Measurements from ENCODE around the gene GRK5. TPM values are rescaled to one million over a fixed set of nuclear protein-coding genes. Genes with fewer than 3 reads are reported as not detected.

GRK5 gene
- total RNA-seq, 1 experiment from 2014 or later = 4.8 TPM

DNA sequence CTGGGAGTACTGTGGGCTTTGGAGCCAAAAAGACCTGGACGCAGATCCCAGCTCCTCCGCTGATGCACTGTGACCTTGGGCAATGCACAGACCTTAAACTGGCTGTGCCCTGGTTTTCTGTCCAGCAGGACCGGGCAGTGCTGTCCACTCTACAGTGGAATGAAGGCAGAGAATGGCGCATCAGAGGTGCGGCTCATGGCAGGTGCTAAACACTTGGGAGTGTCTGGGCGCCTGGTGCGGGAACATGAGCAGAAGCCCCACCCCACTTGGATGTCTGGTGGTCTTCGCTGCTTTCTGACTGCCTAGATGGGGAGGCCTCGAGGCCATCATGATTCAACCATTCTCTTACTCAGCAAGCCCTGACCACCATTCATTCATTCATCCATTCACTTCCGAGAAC, 153.7 kb downstream of the GRK5 start:
- no peak overlapping the region for H3K4me2 ChIP-seq
- no peaks in the 10 kb centered on the region for H3K9me2 ChIP-seq (ENCODE audit: insufficient read depth)
- POLR2A ChIA-PET (ENCODE audit: unreplicated experiment) = no interaction called here
- H3K79me2 ChIP-seq (ENCODE audit: low read depth) = no peaks in the 10 kb centered on the region
- no peak overlapping the region for H2AFZ ChIP-seq
- H3K27ac ChIP-seq = no peak overlapping the region
- H4K20me1 ChIP-seq (ENCODE audit: insufficient read depth) = no peaks in the 10 kb centered on the region
- H3K27me3 ChIP-seq (ENCODE audit: insufficient read depth, low read depth) = no peaks in the 10 kb centered on the region
- H3K4me3 ChIP-seq = no peak overlapping the region
- TF ChIP-seq EZH2 (IDR thresholded peaks at IDR 0.05; ENCODE audit: low read depth) = no peak
- TF ChIP-seq, protein P1, sequence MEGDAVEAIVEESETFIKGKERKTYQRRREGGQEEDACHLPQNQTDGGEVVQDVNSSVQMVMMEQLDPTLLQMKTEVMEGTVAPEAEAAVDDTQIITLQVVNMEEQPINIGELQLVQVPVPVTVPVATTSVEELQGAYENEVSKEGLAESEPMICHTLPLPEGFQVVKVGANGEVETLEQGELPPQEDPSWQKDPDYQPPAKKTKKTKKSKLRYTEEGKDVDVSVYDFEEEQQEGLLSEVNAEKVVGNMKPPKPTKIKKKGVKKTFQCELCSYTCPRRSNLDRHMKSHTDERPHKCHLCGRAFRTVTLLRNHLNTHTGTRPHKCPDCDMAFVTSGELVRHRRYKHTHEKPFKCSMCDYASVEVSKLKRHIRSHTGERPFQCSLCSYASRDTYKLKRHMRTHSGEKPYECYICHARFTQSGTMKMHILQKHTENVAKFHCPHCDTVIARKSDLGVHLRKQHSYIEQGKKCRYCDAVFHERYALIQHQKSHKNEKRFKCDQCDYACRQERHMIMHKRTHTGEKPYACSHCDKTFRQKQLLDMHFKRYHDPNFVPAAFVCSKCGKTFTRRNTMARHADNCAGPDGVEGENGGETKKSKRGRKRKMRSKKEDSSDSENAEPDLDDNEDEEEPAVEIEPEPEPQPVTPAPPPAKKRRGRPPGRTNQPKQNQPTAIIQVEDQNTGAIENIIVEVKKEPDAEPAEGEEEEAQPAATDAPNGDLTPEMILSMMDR (conservative IDR thresholded peaks at IDR 0.05) = no peak
- no peak for DNase-seq
- BruUV-seq (replicated peaks) = no TSS peak
- no peaks in the 10 kb centered on the region; the same call in 1 of the 2 replicates for H3K9me3 ChIP-seq (ENCODE audit: insufficient read depth, low read depth)
- H3K4me1 ChIP-seq (replicated peaks; ENCODE audit: insufficient read depth) = 0 out of 2 replicates have a peak, but pooled peaks cover 6% of the 10 kb centered on the region
- no peaks in the 10 kb centered on the region for H3K36me3 ChIP-seq (ENCODE audit: low read depth)
- intact Hi-C loops (cut with micrococcal nuclease; ENCODE audit: unreplicated experiment) = no loop called here
- 0 out of 2 replicates have a peak, but pooled peaks cover 5% of the 10 kb centered on the region for H3F3A ChIP-seq (ENCODE audit: insufficient read depth, low read depth)
- CTCF ChIA-PET = no interaction called here

DNA sequence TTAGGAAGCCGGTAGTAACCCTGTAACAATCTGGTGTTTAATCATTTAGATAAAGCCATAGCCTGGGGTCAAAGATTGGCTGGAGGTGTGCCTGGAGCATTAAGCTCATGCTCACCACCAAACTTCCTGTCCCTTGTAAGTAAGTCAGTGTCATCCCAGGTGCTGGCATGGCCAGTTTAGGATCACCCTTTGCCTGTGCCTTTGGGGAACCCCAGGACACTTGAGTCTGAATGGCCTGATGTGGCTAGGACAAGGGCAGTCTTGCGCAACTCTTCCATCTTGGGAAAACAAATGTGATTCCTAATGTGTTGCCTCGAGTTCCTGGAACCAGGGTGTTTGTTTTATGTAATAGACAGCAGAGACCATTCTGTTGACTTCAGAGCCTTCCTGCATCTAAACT, 154.8 kb downstream of the GRK5 start:
- Histone ChIP-seq H3K36me3 (ENCODE audit: low read depth) (no peaks in the 10 kb centered on the region), H3K9me2 (ENCODE audit: insufficient read depth) (no peaks in the 10 kb centered on the region), H3F3A (ENCODE audit: insufficient read depth, low read depth) (0 out of 2 replicates have a peak, but pooled peaks cover 5% of the 10 kb centered on the region), H4K20me1 (ENCODE audit: insufficient read depth) (no peaks in the 10 kb centered on the region), H3K79me2 (ENCODE audit: low read depth) (no peaks in the 10 kb centered on the region), H3K4me1 (replicated peaks; ENCODE audit: insufficient read depth) (0 out of 2 replicates have a peak, but pooled peaks cover 6% of the 10 kb centered on the region), H3K4me3 (no peak overlapping the region), H2AFZ (no peak overlapping the region), H3K27me3 (ENCODE audit: insufficient read depth, low read depth) (no peaks in the 10 kb centered on the region), H3K27ac (no peak overlapping the region), H3K4me2 (no peak overlapping the region), H3K9me3 (ENCODE audit: insufficient read depth, low read depth) (no peaks in the 10 kb centered on the region)
- no peak for DNase-seq
- BruUV-seq (replicated peaks) = no TSS peak
- CTCF ChIA-PET = no interaction called here
- intact Hi-C loops (cut with micrococcal nuclease; ENCODE audit: unreplicated experiment) = no loop called here
- TF ChIP-seq, protein P1 (conservative IDR thresholded peaks at IDR 0.05) = no peak
- no peak for TF ChIP-seq EZH2 (IDR thresholded peaks at IDR 0.05; ENCODE audit: low read depth)
- POLR2A ChIA-PET (ENCODE audit: unreplicated experiment) = no interaction called here

DNA sequence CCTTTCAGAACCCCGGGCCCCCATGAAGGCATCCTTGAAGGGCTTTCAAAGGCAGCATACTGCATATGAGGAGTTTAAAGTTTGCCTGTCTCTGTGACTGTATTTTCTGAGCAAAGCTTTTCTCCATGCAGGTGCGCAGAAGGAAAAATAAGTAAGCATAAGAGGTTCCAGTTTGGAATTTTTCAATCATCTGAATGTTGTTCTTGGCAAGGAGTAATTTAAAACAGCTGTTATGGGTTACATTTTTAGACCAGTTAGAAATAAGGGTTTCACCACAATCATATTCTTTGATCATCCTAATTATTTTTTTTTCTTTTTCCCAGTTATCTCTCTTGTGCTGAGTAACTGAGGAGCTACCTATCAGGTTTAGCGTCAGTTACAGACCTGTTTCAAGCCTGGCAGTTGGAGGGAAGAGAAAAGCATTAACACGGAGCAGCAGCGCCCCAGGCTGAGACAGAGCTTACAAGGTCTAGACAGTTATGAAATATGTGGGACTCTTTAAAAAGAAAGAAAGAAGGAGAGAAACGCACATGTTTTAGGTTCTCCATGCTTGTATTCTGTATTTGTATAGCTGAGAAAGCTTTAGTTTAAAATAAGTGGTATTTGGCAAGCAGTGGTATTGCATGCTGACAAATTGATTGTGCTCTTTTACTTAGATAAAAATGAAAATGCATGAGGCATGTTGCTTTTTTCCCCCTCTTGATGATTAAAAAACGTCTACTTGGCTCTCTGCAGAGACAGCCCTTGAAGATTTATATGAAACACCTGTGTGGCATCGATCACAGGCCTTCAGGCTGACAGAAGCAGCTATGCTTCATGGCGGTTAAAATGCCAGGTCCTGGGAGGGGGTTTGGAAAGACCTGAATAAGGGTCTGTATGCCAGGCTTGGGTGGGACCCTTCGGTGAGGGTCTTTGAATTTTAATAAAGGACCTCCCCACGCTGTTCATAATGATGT, 157.6 kb downstream of the GRK5 start:
- Histone ChIP-seq H3K9me2 (ENCODE audit: insufficient read depth) (no peaks in the 10 kb centered on the region), H3K79me2 (ENCODE audit: low read depth) (no peaks in the 10 kb centered on the region), H3K4me1 (replicated peaks; ENCODE audit: insufficient read depth) (0 out of 2 replicates have a peak, but pooled peaks cover 6% of the 10 kb centered on the region), H3K36me3 (ENCODE audit: low read depth) (no peaks in the 10 kb centered on the region), H2AFZ (no peak overlapping the region), H3K27me3 (ENCODE audit: insufficient read depth, low read depth) (no peaks in the 10 kb centered on the region), H3K4me3 (no peak overlapping the region), H4K20me1 (ENCODE audit: insufficient read depth) (no peaks in the 10 kb centered on the region), H3K9me3 (ENCODE audit: insufficient read depth, low read depth) (no peaks in the 10 kb centered on the region), H3K27ac (no peak overlapping the region), H3F3A (ENCODE audit: insufficient read depth, low read depth) (0 out of 2 replicates have a peak, but pooled peaks cover 5% of the 10 kb centered on the region), H3K4me2 (no peak overlapping the region)
- ChIA-PET CTCF (no interaction called here), POLR2A (ENCODE audit: unreplicated experiment) (no interaction called here)
- no TSS peak for BruUV-seq (replicated peaks)
- intact Hi-C loops (cut with micrococcal nuclease; ENCODE audit: unreplicated experiment) = no loop called here
- TF ChIP-seq, protein P1 (conservative IDR thresholded peaks at IDR 0.05) = no peak
- no peak for TF ChIP-seq EZH2 (IDR thresholded peaks at IDR 0.05; ENCODE audit: low read depth)
- no peak for DNase-seq

All from PC-9 (cell line).